Fibroblast of mammary gland (primary cell): ENCODE data around the gene VENTX.

ENCODE experiments used
- DNase-seq: peaks from one replicate; pipeline ENCODE4 v3.0.0-alpha.2; 2010; ENCODE audit warnings: low read depth
- H3K4me3 ChIP-seq: 2 replicates; pipeline ENCODE4 v1.5.1; 2011; ENCODE audit warnings: low read depth, mild to moderate bottlenecking, low read length, moderate library complexity; ENCODE audit not compliant: control insufficient read depth
- CTCF ChIP-seq: conservative IDR thresholded peaks from 2 replicates; pipeline ENCODE4 v1.5.1; 2011; ENCODE audit warnings: low read depth, low read length, inconsistent platforms; ENCODE audit not compliant: control insufficient read depth, insufficient read depth

Gene VENTX

GRCh38 chr10:133194151-133194550, 43.5 kb upstream of the VENTX start:
- no peak for TF ChIP-seq CTCF
- no peak overlapping the region for H3K4me3 ChIP-seq
- DNase-seq, result no peak

GRCh38 chr10:133195096-133195495, 42.6 kb upstream of the VENTX start:
- no peak for DNase-seq
- no peak for TF ChIP-seq CTCF
- H3K4me3 ChIP-seq, result no peak overlapping the region

GRCh38 chr10:133195611-133196010, 42.0 kb upstream of the VENTX start:
- no peak for TF ChIP-seq CTCF
- DNase-seq, result no peak
- H3K4me3 ChIP-seq, result no peak overlapping the region

GRCh38 chr10:133196221-133196915, 41.3 kb upstream of the VENTX start:
- no peak for DNase-seq
- TF ChIP-seq CTCF, result no peak

GRCh38 chr10:133196936-133197758, 40.5 kb upstream of the VENTX start:
- H3K4me3 ChIP-seq, result no peak overlapping the region
- no peak for DNase-seq
- no peak for TF ChIP-seq CTCF

More at GRCh38 chr10:133196221-133196915, 41.3 kb upstream of the VENTX start:
- no peak overlapping the region for H3K4me3 ChIP-seq

- no peak overlapping the region for H3K4me3 ChIP-seq
- no peak for TF ChIP-seq CTCF
- DNase-seq, result no peak
Observed at GRCh38 chr10:133197786-133198185, 39.9 kb upstream of the VENTX start.
